Sigmoid colon (tissue), 7 donors: ENCODE measurements around the gene GPRC5B. TPM values are rescaled to one million over a fixed set of nuclear protein-coding genes. Genes with fewer than 3 reads are reported as not detected.

Source experiments
- DNase-seq: peaks from one replicate; pipeline ENCODE4 v3.0.0-alpha.2; 2019
- H3K27ac ChIP-seq, 4 donors: fragments of 200-600 bp; sonication (generic); one replicate each; pipeline ENCODE4 v1.5.1; 2016 to 2019; ENCODE audit warnings: mild to moderate bottlenecking in 1 of 4
- H3K27me3 ChIP-seq, 3 donors: fragments of 200-600 bp; sonication (generic); one replicate each; pipeline ENCODE4 v1.5.1; 2019; ENCODE audit warnings: mild to moderate bottlenecking in 1 of 3
- H3K36me3 ChIP-seq, 4 donors: fragments of 200-600 bp; sonication (generic); one replicate each; pipeline ENCODE4 v1.5.1; 2016 to 2019
- H3K4me1 ChIP-seq, 4 donors: fragments of 200-600 bp; sonication (generic); one replicate each; pipeline ENCODE4 v1.5.1; 2017 to 2019
- H3K4me3 ChIP-seq, 4 donors: fragments of 200-600 bp; sonication (generic); one replicate each; pipeline ENCODE4 v1.5.1; 2017 to 2019; ENCODE audit warnings: mild to moderate bottlenecking in 2 of 4, moderate library complexity in 1 of 4
- H3K9me3 ChIP-seq, 4 donors: fragments of 200-600 bp in 3 of 4; sonication (generic) in 3 of 4; one replicate each; pipeline versions ENCODE4 v1.5.1 to v1.6.1; 2013 to 2019
- EP300 ChIP-seq, 4 donors: sonication (generic); formaldehyde crosslinking; IDR thresholded peaks; one replicate each; pipeline ENCODE4 v1.6.1; 2017; ENCODE audit warnings: antibody characterized with exemption in 4 of 4
- POLR2A ChIP-seq, 2 donors: fragments of 450-650 bp; IDR thresholded peaks; one replicate each; pipeline ENCODE4 v1.6.1; 2016; ENCODE audit warnings: antibody characterized with exemption in 2 of 2, mild to moderate bottlenecking in 2 of 2, moderate library complexity in 2 of 2
- POLR2AphosphoS5 ChIP-seq, 4 donors: sonication (generic); formaldehyde crosslinking; IDR thresholded peaks; one replicate each; pipeline ENCODE4 v1.6.1; 2017; ENCODE audit warnings: antibody characterized with exemption in 4 of 4
- WGBS, 2 donors: extraction: QIAGEN DNeasy Blood & Tissue Kit; methylation state at CpG; one replicate each; pipeline ENCODE4 v1.1.7; 2013; 5-methylcytosine and 5-hydroxymethylcytosine counted together
- intact Hi-C: fragments of 100-400 bp; cut with DNase I; formaldehyde crosslinking; loops from one replicate; pipeline ENCODE4 v1.15.1; 2023
- polyA plus RNA-seq, 3 donors: library from polyadenylated mRNA; stranded (reverse); fragments of 200-250 nt; gene quantifications; one replicate each; pipeline ENCODE4 v1.2.3, GENCODE V29; 2013
- total RNA-seq, 4 donors: library from RNA; depleted of rRNA; stranded (reverse); fragments of >200 nt; gene quantifications; one replicate each; pipeline ENCODE4 v1.1.0, GENCODE V29; 2016
- TF ChIP-seq, protein P1 (sequence below), 4 experiments: fragments of 450-650 bp in 3 of 4; fragments of 200-600 bp in 1 of 4; IDR thresholded peaks; one replicate each; pipeline ENCODE4 v1.5.1; 2016 to 2019; ENCODE audit warnings: antibody characterized with exemption in 4 of 4, mild to moderate bottlenecking in 3 of 4, moderate library complexity in 2 of 4
- donor health status: healthy with polysubstance abuse.
- donor health status: Bipolar disorder and iron deficiency.
- donor health status: healthy.

Gene GPRC5B
- total and polyA plus RNA-seq, 7 donors = 1.6 to 20.6 (median 8.4) TPM

DNA sequence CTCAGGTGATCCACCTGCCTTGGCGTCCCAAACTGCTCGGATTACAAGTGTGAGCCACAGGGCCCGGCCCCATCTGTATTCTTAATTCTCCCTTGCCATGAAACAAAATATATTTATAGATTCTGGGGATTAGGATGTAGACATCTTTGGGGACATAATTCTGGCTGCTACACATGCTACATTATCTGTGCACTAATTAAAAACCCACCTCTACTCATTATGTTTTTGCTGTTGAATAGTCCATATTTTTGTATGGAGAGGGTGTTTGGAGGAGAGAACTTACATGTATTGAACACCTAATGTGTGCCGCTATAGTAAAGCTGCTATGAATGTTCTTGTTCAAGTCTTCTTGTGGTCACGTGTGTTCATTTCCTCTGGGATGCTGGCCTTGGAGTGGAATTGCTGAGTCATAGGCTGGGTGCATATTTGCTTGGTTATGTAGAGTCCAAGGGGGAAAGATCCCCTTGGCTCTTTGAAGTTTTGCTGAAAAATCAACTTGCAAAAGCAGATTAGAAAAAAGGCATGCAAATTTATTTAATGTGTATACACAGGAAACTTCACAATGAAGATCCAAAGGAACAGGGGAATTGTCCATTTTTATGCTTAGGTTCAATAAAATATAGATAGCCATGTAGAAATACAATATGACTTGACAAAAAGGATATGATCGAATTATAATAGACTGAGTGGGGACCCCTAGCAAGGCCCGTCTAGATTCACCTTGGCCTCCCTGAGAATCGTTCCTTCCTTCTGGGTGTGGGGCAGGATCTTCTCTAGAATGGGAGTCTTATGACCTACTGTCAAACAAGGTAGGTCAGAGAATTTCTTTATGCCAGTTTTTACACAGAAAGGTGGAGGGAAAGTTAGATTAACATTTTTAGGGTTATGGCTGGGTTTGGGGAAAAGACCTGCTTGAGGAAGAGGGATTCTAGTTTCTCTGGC lies 42.1 kb upstream of the GPRC5B start:
- Histone ChIP-seq H3K9me3 (peaks cover 0 to 3% (median 0%) of the 10 kb centered on the region in 4 donors), H3K4me1 (no peaks in the 10 kb centered on the region), H3K27ac (no peak overlapping the region), H3K36me3 (no peaks in the 10 kb centered on the region), H3K27me3 (no peaks in the 10 kb centered on the region), H3K4me3 (no peak overlapping the region)
- DNase-seq = no peak
- TF ChIP-seq, protein P1, sequence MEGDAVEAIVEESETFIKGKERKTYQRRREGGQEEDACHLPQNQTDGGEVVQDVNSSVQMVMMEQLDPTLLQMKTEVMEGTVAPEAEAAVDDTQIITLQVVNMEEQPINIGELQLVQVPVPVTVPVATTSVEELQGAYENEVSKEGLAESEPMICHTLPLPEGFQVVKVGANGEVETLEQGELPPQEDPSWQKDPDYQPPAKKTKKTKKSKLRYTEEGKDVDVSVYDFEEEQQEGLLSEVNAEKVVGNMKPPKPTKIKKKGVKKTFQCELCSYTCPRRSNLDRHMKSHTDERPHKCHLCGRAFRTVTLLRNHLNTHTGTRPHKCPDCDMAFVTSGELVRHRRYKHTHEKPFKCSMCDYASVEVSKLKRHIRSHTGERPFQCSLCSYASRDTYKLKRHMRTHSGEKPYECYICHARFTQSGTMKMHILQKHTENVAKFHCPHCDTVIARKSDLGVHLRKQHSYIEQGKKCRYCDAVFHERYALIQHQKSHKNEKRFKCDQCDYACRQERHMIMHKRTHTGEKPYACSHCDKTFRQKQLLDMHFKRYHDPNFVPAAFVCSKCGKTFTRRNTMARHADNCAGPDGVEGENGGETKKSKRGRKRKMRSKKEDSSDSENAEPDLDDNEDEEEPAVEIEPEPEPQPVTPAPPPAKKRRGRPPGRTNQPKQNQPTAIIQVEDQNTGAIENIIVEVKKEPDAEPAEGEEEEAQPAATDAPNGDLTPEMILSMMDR (IDR thresholded peaks at IDR 0.05) = no peak
- TF ChIP-seq POLR2AphosphoS5 (IDR thresholded peaks at IDR 0.05) (no peak), EP300 (IDR thresholded peaks at IDR 0.05) (no peak), POLR2A (IDR thresholded peaks at IDR 0.05) (no peak)
- intact Hi-C loops = no loop called here
- 83 to 87% methylated on average over 8 of the region's 8 CpGs for WGBS, 2 donors

DNA sequence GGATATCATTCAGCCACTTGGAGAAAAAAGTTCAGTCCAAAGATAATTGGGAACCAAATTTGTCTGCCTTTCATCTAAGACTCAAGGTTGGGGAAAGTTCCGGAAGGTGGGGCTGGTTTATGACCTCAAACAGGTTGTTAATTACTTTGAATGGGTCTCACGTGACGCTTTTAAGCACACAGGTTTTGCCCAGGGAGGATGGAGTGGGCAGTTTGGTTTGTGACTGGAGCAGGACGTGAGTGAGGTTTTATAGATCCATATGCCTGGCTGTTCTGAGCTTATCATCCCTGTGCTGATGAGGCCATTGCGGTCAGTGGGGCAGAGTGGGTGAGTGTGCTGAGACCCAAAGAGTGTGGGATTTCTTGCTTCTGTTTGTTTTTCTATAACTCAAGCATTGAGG lies 38.7 kb upstream of the GPRC5B start:
- Histone ChIP-seq H3K27ac (no peak overlapping the region), H3K4me3 (no peak overlapping the region), H3K27me3 (no peaks in the 10 kb centered on the region), H3K9me3 (peaks cover 0 to 3% (median 0%) of the 10 kb centered on the region in 4 donors), H3K36me3 (no peaks in the 10 kb centered on the region), H3K4me1 (no peaks in the 10 kb centered on the region)
- TF ChIP-seq EP300 (IDR thresholded peaks at IDR 0.05) (no peak), POLR2AphosphoS5 (IDR thresholded peaks at IDR 0.05) (no peak), POLR2A (IDR thresholded peaks at IDR 0.05) (no peak)
- TF ChIP-seq, protein P1 (IDR thresholded peaks at IDR 0.05) = no peak
- intact Hi-C loops = no loop called here
- DNase-seq = no peak
- WGBS, 2 donors = 10 to 40% methylated on average over 5 of the region's 5 CpGs

DNA sequence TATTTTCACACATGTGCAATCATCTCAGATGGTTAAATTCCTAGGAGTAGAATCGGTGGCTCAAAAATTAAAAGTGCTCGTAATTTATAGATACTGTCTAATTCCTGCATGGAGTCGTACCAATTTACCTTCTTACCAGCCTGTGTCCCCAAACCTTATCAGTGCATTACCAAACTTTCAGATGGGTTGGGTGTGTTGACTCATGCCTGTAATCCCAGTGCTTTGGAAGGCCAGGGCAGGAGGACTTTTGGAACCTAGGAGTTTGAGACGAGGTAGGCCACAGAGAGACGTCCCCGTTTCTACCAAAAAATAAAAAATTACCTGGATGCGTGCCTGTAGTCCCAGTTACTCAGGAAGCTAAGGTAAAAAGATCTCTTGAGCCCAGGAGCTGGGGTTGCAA lies 34.5 kb upstream of the GPRC5B start:
- 86 to 91% methylated on average over 7 of the region's 7 CpGs for WGBS, 2 donors
- no peaks in the 10 kb centered on the region for H3K4me1 ChIP-seq
- H3K27ac ChIP-seq = no peak overlapping the region
- TF ChIP-seq EP300 (IDR thresholded peaks at IDR 0.05) = no peak
- TF ChIP-seq POLR2AphosphoS5 (IDR thresholded peaks at IDR 0.05) = no peak
- TF ChIP-seq, protein P1 (IDR thresholded peaks at IDR 0.05) = no peak
- no peak for TF ChIP-seq POLR2A (IDR thresholded peaks at IDR 0.05)
- no peak for DNase-seq
- intact Hi-C loops = no loop called here
- no peaks in the 10 kb centered on the region for H3K9me3 ChIP-seq
- H3K36me3 ChIP-seq = no peaks in the 10 kb centered on the region
- H3K4me3 ChIP-seq = no peak overlapping the region
- no peaks in the 10 kb centered on the region for H3K27me3 ChIP-seq

DNA sequence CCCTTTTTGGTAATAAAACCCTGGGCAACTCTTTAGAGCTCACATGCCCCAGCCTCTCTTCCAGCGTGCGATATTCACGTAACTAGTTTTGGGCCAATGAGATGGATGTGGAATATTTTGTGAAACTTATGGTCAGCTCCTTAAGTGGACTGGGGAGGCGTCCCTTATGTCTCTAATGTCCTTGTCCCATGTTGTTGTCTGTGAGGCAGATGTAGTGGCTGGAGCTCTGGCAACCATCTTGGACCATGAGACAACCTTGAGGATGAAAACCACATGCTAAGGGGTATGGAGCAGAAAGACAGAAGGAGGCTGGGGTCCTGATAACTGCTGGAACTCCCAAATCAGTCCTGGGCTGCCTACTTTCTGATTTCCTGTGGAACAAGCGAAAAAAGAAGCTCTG lies 31.4 kb upstream of the GPRC5B start:
- no peaks in the 10 kb centered on the region for H3K27me3 ChIP-seq
- no peak for DNase-seq
- TF ChIP-seq POLR2A (IDR thresholded peaks at IDR 0.05) = no peak
- no peak for TF ChIP-seq EP300 (IDR thresholded peaks at IDR 0.05)
- TF ChIP-seq, protein P1 (IDR thresholded peaks at IDR 0.05) = no peak
- no peak for TF ChIP-seq POLR2AphosphoS5 (IDR thresholded peaks at IDR 0.05)
- H3K4me3 ChIP-seq = no peak overlapping the region
- H3K36me3 ChIP-seq = no peaks in the 10 kb centered on the region
- intact Hi-C loops = no loop called here
- H3K4me1 ChIP-seq = no peaks in the 10 kb centered on the region
- H3K9me3 ChIP-seq = no peaks in the 10 kb centered on the region
- WGBS, 2 donors = 93 to 95% methylated on average over 5 of the region's 5 CpGs
- no peak overlapping the region for H3K27ac ChIP-seq
